ENCODE results near the gene GDF11. TPM values are rescaled to one million over a fixed set of nuclear protein-coding genes. Genes with fewer than 3 reads are reported as not detected.

Gene GDF11
- total and polyA plus RNA-seq, 2 of the 8 experiments (the other 6 are each of a cell fraction or from before 2014, with no cell fraction given): 12.1 to 15.1 TPM

DNA sequence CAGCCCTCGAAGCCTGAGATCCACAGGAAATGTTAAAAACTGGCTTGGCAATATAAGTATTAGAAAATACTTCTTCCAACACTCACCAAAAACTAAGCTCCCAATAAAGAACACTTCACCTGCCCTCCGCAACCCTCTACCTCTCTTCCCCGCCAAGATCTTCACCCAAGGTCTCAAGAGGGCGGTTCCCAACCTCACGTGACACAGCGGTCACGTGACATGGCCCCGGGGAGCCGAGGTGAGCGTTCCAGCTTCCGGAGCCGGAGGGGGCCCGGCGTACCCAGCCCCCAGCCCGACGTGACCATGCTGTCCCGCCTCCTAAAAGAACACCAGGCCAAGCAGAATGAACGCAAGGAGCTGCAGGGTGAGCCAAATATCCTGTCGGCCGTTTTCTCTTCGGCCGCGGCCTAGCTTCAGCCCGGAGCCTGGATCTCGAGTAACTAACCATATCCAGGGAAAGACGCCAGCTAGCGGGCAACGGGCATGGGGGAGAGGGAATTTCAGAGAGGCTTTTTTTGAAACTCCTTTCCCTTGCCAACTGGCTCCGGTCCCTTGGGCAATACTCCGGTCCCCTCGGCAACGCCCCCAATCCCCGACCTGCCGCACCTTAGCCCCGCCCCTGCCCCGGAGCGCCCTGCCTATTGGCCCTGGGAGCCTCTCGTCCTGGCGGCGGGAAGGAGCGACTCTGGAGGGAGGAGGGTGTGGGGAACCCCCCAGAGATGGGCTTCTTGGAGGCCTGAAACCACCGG, 26.9 kb upstream of the GDF11 start, which contains the start of gene BLOC1S1 (continued):
- TF ChIP-seq TAF1 (IDR thresholded peaks at IDR 0.05; ENCODE audit: low read depth, low read length) (peak; percentile 60), KDM4A (IDR thresholded peaks at IDR 0.05; ENCODE audit: low read depth, low read length, severe bottlenecking) (peak; percentile 18), HDAC6 (IDR thresholded peaks at IDR 0.05; ENCODE audit: low read depth, low read length) (no peak), SUZ12 (IDR thresholded peaks at IDR 0.05; ENCODE audit: low read length) (no peak), TBP (IDR thresholded peaks at IDR 0.05; ENCODE audit: low read depth, low read length) (peak; percentile 31; the same call in 1 of the 2 replicates), JUN (IDR thresholded peaks at IDR 0.05; ENCODE audit: low read depth, low read length) (no peak), ATF3 (IDR thresholded peaks at IDR 0.05; ENCODE audit: insufficient read depth, low read depth, low read length) (peak; percentile 99), CREB1 (IDR thresholded peaks at IDR 0.05) (no peak; the same call in 1 of the 2 replicates), BRCA1 (IDR thresholded peaks at IDR 0.05; ENCODE audit: low read depth, low read length) (no peak), EGR1 (IDR thresholded peaks at IDR 0.05; ENCODE audit: borderline replicate concordance, low read depth, low read length) (0 out of 2 replicates have a peak, but pooled peaks have one; percentile 38), POLR2A (IDR thresholded peaks at IDR 0.05; ENCODE audit: control extremely low read depth in 1 of 2, low read depth in 2 of 2, low read length in 2 of 2) (peak; percentile 2 to 64), CEBPB (IDR thresholded peaks at IDR 0.05; ENCODE audit: low read depth, low read length) (peak; percentile 75), FOSL1 (IDR thresholded peaks at IDR 0.05; ENCODE audit: insufficient read depth, low read depth, low read length) (no peak), CTBP2 (IDR thresholded peaks at IDR 0.05; ENCODE audit: borderline replicate concordance, insufficient read depth, insufficient read length, low read length) (no peak), SIRT6 (IDR thresholded peaks at IDR 0.05; ENCODE audit: low read length) (no peak)

Data from H1 (cell line).